Measurements from ENCODE around the gene PRCP.

- TF ChIP-seq POLR2A (IDR thresholded peaks at IDR 0.05), result no peak
- no peak for TF ChIP-seq CTCF (IDR thresholded peaks at IDR 0.05)
Observed at GRCh38 chr11:82930229-82930628, 30.0 kb upstream of the PRCP start.
